Stomach (tissue), 9 donors: ENCODE measurements around the gene TNNI2. TPM values are rescaled to one million over a fixed set of nuclear protein-coding genes. Genes with fewer than 3 reads are reported as not detected.

ENCODE experiments used
- DNase-seq, 2 donors: peaks; one replicate each; pipeline versions ENCODE4 v3.0.0 to v3.0.0-alpha.2; 2013 to 2019
- H3K27ac ChIP-seq, 5 donors: fragments of 200-600 bp in 4 of 5; sonication (generic) in 4 of 5; one replicate each; pipeline ENCODE4 v1.5.1; 2013 to 2019; ENCODE audit warnings: mild to moderate bottlenecking in 1 of 5, moderate library complexity in 1 of 5
- H3K27me3 ChIP-seq, 3 donors: fragments of 200-600 bp; sonication (generic); one replicate each; pipeline ENCODE4 v1.5.1; 2017 to 2019; ENCODE audit warnings: mixed run types in 1 of 3
- H3K36me3 ChIP-seq, 4 donors: fragments of 200-600 bp; sonication (generic); 1 replicate in 3 of 4; 2 replicates in 1 of 4; pipeline ENCODE4 v1.5.1; 2016 to 2019
- H3K4me1 ChIP-seq, 4 donors: fragments of 200-600 bp; sonication (generic); one replicate each; pipeline ENCODE4 v1.5.1; 2016 to 2019
- H3K4me3 ChIP-seq, 4 donors: fragments of 200-600 bp; sonication (generic) in 3 of 4; one replicate each; pipeline ENCODE4 v1.5.1; 2016 to 2019; ENCODE audit warnings: mild to moderate bottlenecking in 1 of 4
- H3K9me3 ChIP-seq, 4 donors: fragments of 200-600 bp; sonication (generic); one replicate each; pipeline ENCODE4 v1.5.1; 2016 to 2019
- CTCF ChIP-seq, 7 experiments: fragments of 450-650 bp in 4 of 7; fragments of 200-600 bp in 3 of 7; sonication (generic) in 3 of 7; IDR thresholded peaks; one replicate each; pipeline ENCODE4 v1.5.1; 2016 to 2019; ENCODE audit warnings: antibody characterized with exemption in 7 of 7, control low read depth in 2 of 7, mild to moderate bottlenecking in 1 of 7
- EP300 ChIP-seq: sonication (generic); formaldehyde crosslinking; IDR thresholded peaks from one replicate; pipeline ENCODE4 v1.6.1; 2017; ENCODE audit warnings: antibody characterized with exemption
- POLR2A ChIP-seq, 4 donors: fragments of 450-650 bp; IDR thresholded peaks; one replicate each; pipeline ENCODE4 v1.6.1; 2016; ENCODE audit warnings: antibody characterized with exemption in 4 of 4, control low read depth in 2 of 4, mild to moderate bottlenecking in 1 of 4, moderate library complexity in 1 of 4
- POLR2AphosphoS5 ChIP-seq, 3 donors: sonication (generic); formaldehyde crosslinking; IDR thresholded peaks; one replicate each; pipeline ENCODE4 v1.6.1; 2016; ENCODE audit warnings: antibody characterized with exemption in 3 of 3
- WGBS, 5 donors: extraction: QIAGEN DNeasy Blood & Tissue Kit in 3 of 5; methylation state at CpG; one replicate each; pipeline versions ENCODE4 v1.1.5 to v1.1.7; 2013 to 2018; 5-methylcytosine and 5-hydroxymethylcytosine counted together
- intact Hi-C: fragments of 100-400 bp; cut with DNase I; formaldehyde crosslinking; loops from one replicate; pipeline ENCODE4 v1.15.1; 2023; ENCODE audit warnings: low total_unique reads
- polyA plus RNA-seq, 3 donors: library from polyadenylated mRNA; stranded (reverse); fragments of 200-250 nt; gene quantifications; one replicate each; pipeline ENCODE4 v1.2.3, GENCODE V29; 2013
- total RNA-seq, 5 donors: library from RNA; depleted of rRNA; stranded (reverse); fragments of >200 nt; gene quantifications; one replicate each; pipeline versions ENCODE4 v1.1.0 to v1.2.3, GENCODE V29; 2014 to 2016
- donor health status: healthy with polysubstance abuse.
- donor health status: Bipolar disorder and iron deficiency.
- donor health status: healthy.

The TNNI2 gene
- total and polyA plus RNA-seq, 8 donors = 0.93 to 23.4 (median 12.1) TPM; not detected in 4

GRCh38 chr11:1867381-1867780 lies 28.6 kb downstream of the TNNI2 start:
- Histone ChIP-seq H3K4me1 (peaks cover 33 to 84% (median 65%) of the 10 kb centered on the region in 4 donors), H3K4me3 (no peak overlapping the region), H3K27ac (peak overlapping the region in 3 of 5 donors; percentile 83 to 88 (median 87)), H3K9me3 (no peaks in the 10 kb centered on the region), H3K36me3 (no peaks in the 10 kb centered on the region), H3K27me3 (peaks cover 0 to 35% (median 0%) of the 10 kb centered on the region in 3 donors)
- TF ChIP-seq CTCF (IDR thresholded peaks at IDR 0.05) = no peak
- no peak for TF ChIP-seq POLR2AphosphoS5 (IDR thresholded peaks at IDR 0.05)
- no peak for TF ChIP-seq POLR2A (IDR thresholded peaks at IDR 0.05)
- TF ChIP-seq EP300 = no peak
- intact Hi-C loops = no loop called here
- DNase-seq = no peak
- WGBS, 5 donors = 68 to 82% (median 75%) methylated on average over 7 to 8 of the region's 8 CpGs

GRCh38 chr11:1868056-1868635 lies 29.4 kb downstream of the TNNI2 start:
- 81 to 96% (median 83%) methylated on average over 14 of the region's 14 CpGs; no CpG with 5 or more reads in 1 of the 5 donors for WGBS, 5 donors
- Histone ChIP-seq H3K27me3 (peaks cover 0 to 35% (median 0%) of the 10 kb centered on the region in 3 donors), H3K36me3 (no peaks in the 10 kb centered on the region), H3K4me1 (peaks cover 28 to 77% (median 63%) of the 10 kb centered on the region in 4 donors), H3K27ac (peak overlapping the region; percentile 63 to 88 (median 78)), H3K4me3 (peak overlapping the region; percentile 31 to 41 (median 36)), H3K9me3 (no peaks in the 10 kb centered on the region)
- intact Hi-C loops = no loop called here
- TF ChIP-seq CTCF (IDR thresholded peaks at IDR 0.05) (no peak), POLR2A (IDR thresholded peaks at IDR 0.05) (no peak), EP300 (no peak), POLR2AphosphoS5 (IDR thresholded peaks at IDR 0.05) (no peak)
- no peak for DNase-seq

- TF ChIP-seq POLR2A (IDR thresholded peaks at IDR 0.05) (no peak), EP300 (no peak)
- peaks cover 0 to 35% (median 0%) of the 10 kb centered on the region in 3 donors for H3K27me3 ChIP-seq
- intact Hi-C loops = no loop called here
- peak overlapping the region; percentile 63 to 88 (median 78) for H3K27ac ChIP-seq
- 61 to 73% (median 70%) methylated on average over 15 to 25 of the region's 25 CpGs for WGBS, 5 donors
- DNase-seq = no peak
- H3K4me1 ChIP-seq = peaks cover 22 to 71% (median 58%) of the 10 kb centered on the region in 4 donors
- H3K4me3 ChIP-seq = peak overlapping the region; percentile 31 to 41 (median 36)
- H3K36me3 ChIP-seq = no peaks in the 10 kb centered on the region
- H3K9me3 ChIP-seq = no peaks in the 10 kb centered on the region
Measured at GRCh38 chr11:1868636-1869291, 30.0 kb downstream of the TNNI2 start.

- DNase-seq = no peak
- Histone ChIP-seq H3K36me3 (no peaks in the 10 kb centered on the region), H3K9me3 (no peaks in the 10 kb centered on the region), H3K4me1 (peaks cover 13 to 66% (median 52%) of the 10 kb centered on the region in 4 donors), H3K27me3 (peaks cover 0 to 35% (median 0%) of the 10 kb centered on the region in 3 donors), H3K27ac (peak overlapping the region; percentile 63 to 88 (median 78)), H3K4me3 (peak overlapping the region; percentile 31 to 41 (median 36))
- no peak for TF ChIP-seq EP300
- TF ChIP-seq CTCF (IDR thresholded peaks at IDR 0.05) = no peak
- no peak for TF ChIP-seq POLR2A (IDR thresholded peaks at IDR 0.05)
- TF ChIP-seq POLR2AphosphoS5 (IDR thresholded peaks at IDR 0.05) = no peak
- intact Hi-C loops = no loop called here
- 51 to 73% (median 56%) methylated on average over 32 to 34 of the region's 34 CpGs for WGBS, 5 donors
Measured at GRCh38 chr11:1869427-1870325, 30.9 kb downstream of the TNNI2 start.
